ENCODE data around the gene PAFAH2. TPM values are rescaled to one million over a fixed set of nuclear protein-coding genes. Genes with fewer than 3 reads are reported as not detected.
"Not testable (repeated sequence)": the region's sequence is repeated elsewhere in the genome, so short reads cannot be mapped to it uniquely, and the experiment has no call there.

The PAFAH2 gene
- total RNA-seq, 2 experiments from 2014 or later = 6.6 to 7.9 TPM

- no peaks in the 10 kb centered on the region for H3K27me3 Mint-ChIP-seq
- no peaks in the 10 kb centered on the region for H3K4me1 Mint-ChIP-seq
- H3K9me3 Mint-ChIP-seq (ENCODE audit: low read depth) = peaks cover 3% of the 10 kb centered on the region
- H3K27ac Mint-ChIP-seq = no peak overlapping the region
- H3K4me3 Mint-ChIP-seq = no peak overlapping the region
- POLR2A ChIA-PET = interaction anchor here (0.6 kb wide), 1 partner anchor 22 kb away, joined by 4 read pairs; no protein-coding TSS in a partner anchor
- no peaks in the 10 kb centered on the region for H3K36me3 Mint-ChIP-seq (ENCODE audit: low read depth)
- intact Hi-C loops (cut with DNase I, micrococcal nuclease) = no loop called here
- CTCF ChIA-PET = interaction anchor here (0.6 to 1.0 kb wide), 2 partner anchors 95 to 1700 kb away, joined by 3 to 4 read pairs; no protein-coding TSS in a partner anchor
- DNase-seq = no peak
- ATAC-seq = no peak
Observed at GRCh38 chr1:25948641-25949040, 49.2 kb downstream of the PAFAH2 start.

GRCh38 chr1:25947027-25947426, 50.8 kb downstream of the PAFAH2 start:
- ATAC-seq (no peak), DNase-seq (no peak)
- no peak overlapping the region for H3K27ac Mint-ChIP-seq
- POLR2A ChIA-PET = interaction anchor here (0.6 to 0.9 kb wide), 2 partner anchors 23 to 24 kb away, joined by 4 to 7 read pairs; no protein-coding TSS in a partner anchor
- H3K9me3 Mint-ChIP-seq (ENCODE audit: low read depth) = peaks cover 8% of the 10 kb centered on the region
- CTCF ChIA-PET = interaction anchor here (0.6 to 0.7 kb wide), 2 partner anchors 82 to 135 kb away, joined by 3 read pairs; no protein-coding TSS in a partner anchor
- H3K4me1 Mint-ChIP-seq = no peaks in the 10 kb centered on the region
- H3K27me3 Mint-ChIP-seq = no peaks in the 10 kb centered on the region
- H3K36me3 Mint-ChIP-seq (ENCODE audit: low read depth) = no peaks in the 10 kb centered on the region
- intact Hi-C loops (cut with DNase I, micrococcal nuclease) = no loop called here
- H3K4me3 Mint-ChIP-seq = no peak overlapping the region

GRCh38 chr1:25945761-25946160, 52.1 kb downstream of the PAFAH2 start:
- no peak for DNase-seq
- H3K27ac Mint-ChIP-seq = no peak overlapping the region
- H3K36me3 Mint-ChIP-seq (ENCODE audit: low read depth) = no peaks in the 10 kb centered on the region
- intact Hi-C loops (cut with DNase I, micrococcal nuclease) = no loop called here
- no peak overlapping the region for H3K4me3 Mint-ChIP-seq
- H3K4me1 Mint-ChIP-seq = no peaks in the 10 kb centered on the region
- peaks cover 8% of the 10 kb centered on the region for H3K9me3 Mint-ChIP-seq (ENCODE audit: low read depth)
- no peak for ATAC-seq
- CTCF ChIA-PET = interaction anchor here (0.6 to 1.5 kb wide), 2 partner anchors 16 to 497 kb away, joined by 3 read pairs; no protein-coding TSS in a partner anchor
- H3K27me3 Mint-ChIP-seq = no peaks in the 10 kb centered on the region
- POLR2A ChIA-PET = no interaction called here

- Mint-ChIP-seq H3K4me3 (no peak overlapping the region), H3K27ac (no peak overlapping the region), H3K4me1 (no peaks in the 10 kb centered on the region), H3K9me3 (ENCODE audit: low read depth) (peaks cover 8% of the 10 kb centered on the region), H3K27me3 (no peaks in the 10 kb centered on the region), H3K36me3 (ENCODE audit: low read depth) (no peaks in the 10 kb centered on the region)
- intact Hi-C loops (cut with DNase I, micrococcal nuclease) = no loop called here
- no peak for DNase-seq
- CTCF ChIA-PET = interaction anchor here (0.5 to 1.6 kb wide), 4 partner anchors 16 to 344 kb away, joined by 3 to 4 read pairs (median 4); partner anchors contain the start of gene PAFAH2
- POLR2A ChIA-PET = no interaction called here
- ATAC-seq = no peak
Observed at GRCh38 chr1:25944986-25945385, 52.9 kb downstream of the PAFAH2 start.

- DNase-seq; POLR2A ChIA-PET; intact Hi-C loops (cut with DNase I, micrococcal nuclease); H3K36me3 Mint-ChIP-seq (ENCODE audit: low read depth); H3K4me3 Mint-ChIP-seq; ATAC-seq; H3K4me1 Mint-ChIP-seq; H3K27me3 Mint-ChIP-seq; H3K27ac Mint-ChIP-seq; H3K9me3 Mint-ChIP-seq (ENCODE audit: low read depth): not testable (repeated sequence)
- CTCF ChIA-PET = interaction anchor here (0.6 to 1.6 kb wide), 3 partner anchors 46 to 473 kb away, joined by 4 read pairs; no protein-coding TSS in a partner anchor
Observed at GRCh38 chr1:25943511-25943910, 54.4 kb downstream of the PAFAH2 start.

- H3K27ac Mint-ChIP-seq = no peak overlapping the region
- no peaks in the 10 kb centered on the region for H3K9me3 Mint-ChIP-seq (ENCODE audit: low read depth)
- POLR2A ChIA-PET = no interaction called here
- CTCF ChIA-PET = no interaction called here
- no peaks in the 10 kb centered on the region for H3K4me1 Mint-ChIP-seq
- no peak overlapping the region for H3K4me3 Mint-ChIP-seq
- ATAC-seq (no peak), DNase-seq (no peak)
- H3K36me3 Mint-ChIP-seq (ENCODE audit: low read depth) = no peaks in the 10 kb centered on the region
- no peaks in the 10 kb centered on the region for H3K27me3 Mint-ChIP-seq
- intact Hi-C loops (cut with DNase I, micrococcal nuclease) = no loop called here
Observed at GRCh38 chr1:25936947-25937346, 60.9 kb downstream of the PAFAH2 start.

- ChIA-PET POLR2A (interaction anchor here (0.7 kb wide), 1 partner anchor 71 kb away, joined by 3 read pairs; no protein-coding TSS in a partner anchor), CTCF (interaction anchor here (0.6 to 1.8 kb wide), 2 partner anchors 21 to 38 kb away, joined by 5 to 7 read pairs; no protein-coding TSS in a partner anchor)
- intact Hi-C loops (cut with DNase I, micrococcal nuclease) = no loop called here
- no peak for ATAC-seq
- no peak for DNase-seq
- Mint-ChIP-seq H3K27me3 (no peaks in the 10 kb centered on the region), H3K27ac (no peak overlapping the region), H3K36me3 (ENCODE audit: low read depth) (no peaks in the 10 kb centered on the region), H3K4me3 (no peak overlapping the region), H3K9me3 (ENCODE audit: low read depth) (no peaks in the 10 kb centered on the region), H3K4me1 (no peaks in the 10 kb centered on the region)
Observed at GRCh38 chr1:25933479-25934365, 64.1 kb downstream of the PAFAH2 start.

GRCh38 chr1:25932811-25933400, 65.0 kb downstream of the PAFAH2 start:
- POLR2A ChIA-PET, H3K4me3 Mint-ChIP-seq: not testable (repeated sequence)
- CTCF ChIA-PET = interaction anchor here (0.6 kb wide), 1 partner anchor 20 kb away, joined by 5 read pairs; no protein-coding TSS in a partner anchor

GRCh38 chr1:25932321-25932720, 65.5 kb downstream of the PAFAH2 start:
- ATAC-seq (no peak), DNase-seq (no peak)
- Mint-ChIP-seq H3K27me3 (no peaks in the 10 kb centered on the region), H3K36me3 (ENCODE audit: low read depth) (no peaks in the 10 kb centered on the region), H3K4me3 (no peak overlapping the region), H3K27ac (no peak overlapping the region), H3K9me3 (ENCODE audit: low read depth) (no peaks in the 10 kb centered on the region), H3K4me1 (no peaks in the 10 kb centered on the region)
- intact Hi-C loops (cut with DNase I, micrococcal nuclease) = no loop called here
- ChIA-PET CTCF (no interaction called here), POLR2A (no interaction called here)

More at GRCh38 chr1:25932811-25933400, 65.0 kb downstream of the PAFAH2 start:
- intact Hi-C loops (cut with DNase I, micrococcal nuclease); H3K27ac Mint-ChIP-seq; H3K4me1 Mint-ChIP-seq; H3K9me3 Mint-ChIP-seq (ENCODE audit: low read depth); DNase-seq; H3K36me3 Mint-ChIP-seq (ENCODE audit: low read depth); H3K27me3 Mint-ChIP-seq; ATAC-seq: not testable (repeated sequence)

- intact Hi-C loops (cut with DNase I, micrococcal nuclease) = no loop called here
- DNase-seq (no peak), ATAC-seq (no peak)
- CTCF ChIA-PET = no interaction called here
- Mint-ChIP-seq H3K36me3 (ENCODE audit: low read depth) (no peaks in the 10 kb centered on the region), H3K4me3 (no peak overlapping the region), H3K27me3 (no peaks in the 10 kb centered on the region), H3K9me3 (ENCODE audit: low read depth) (no peaks in the 10 kb centered on the region), H3K27ac (no peak overlapping the region), H3K4me1 (no peaks in the 10 kb centered on the region)
- POLR2A ChIA-PET = no interaction called here
Observed at GRCh38 chr1:25929016-25929415, 68.8 kb downstream of the PAFAH2 start.

- no peak for ATAC-seq
- intact Hi-C loops (cut with DNase I, micrococcal nuclease) = no loop called here
- Mint-ChIP-seq H3K36me3 (ENCODE audit: low read depth) (no peaks in the 10 kb centered on the region), H3K27ac (no peak overlapping the region), H3K9me3 (ENCODE audit: low read depth) (no peaks in the 10 kb centered on the region), H3K4me1 (peaks cover 11% of the 10 kb centered on the region), H3K4me3 (no peak overlapping the region), H3K27me3 (peaks cover 4% of the 10 kb centered on the region)
- DNase-seq = no peak
- CTCF ChIA-PET = interaction anchor here (0.6 kb wide), 2 partner anchors 140 to 160 kb away, joined by 3 read pairs; no protein-coding TSS in a partner anchor
- POLR2A ChIA-PET = no interaction called here
Observed at GRCh38 chr1:25927521-25928265, 70.2 kb downstream of the PAFAH2 start.

Measured in activated CD4-positive, alpha-beta T cell treated with anti-CD3 and anti-CD28 coated beads for 36 hours (primary cell).